ENCODE results near the gene HIC1. TPM values are rescaled to one million over a fixed set of nuclear protein-coding genes. Genes with fewer than 3 reads are reported as not detected.

The HIC1 gene
- polyA plus RNA-seq, 3 donors = 0.13 to 14.2 (median 0.30) TPM

DNA sequence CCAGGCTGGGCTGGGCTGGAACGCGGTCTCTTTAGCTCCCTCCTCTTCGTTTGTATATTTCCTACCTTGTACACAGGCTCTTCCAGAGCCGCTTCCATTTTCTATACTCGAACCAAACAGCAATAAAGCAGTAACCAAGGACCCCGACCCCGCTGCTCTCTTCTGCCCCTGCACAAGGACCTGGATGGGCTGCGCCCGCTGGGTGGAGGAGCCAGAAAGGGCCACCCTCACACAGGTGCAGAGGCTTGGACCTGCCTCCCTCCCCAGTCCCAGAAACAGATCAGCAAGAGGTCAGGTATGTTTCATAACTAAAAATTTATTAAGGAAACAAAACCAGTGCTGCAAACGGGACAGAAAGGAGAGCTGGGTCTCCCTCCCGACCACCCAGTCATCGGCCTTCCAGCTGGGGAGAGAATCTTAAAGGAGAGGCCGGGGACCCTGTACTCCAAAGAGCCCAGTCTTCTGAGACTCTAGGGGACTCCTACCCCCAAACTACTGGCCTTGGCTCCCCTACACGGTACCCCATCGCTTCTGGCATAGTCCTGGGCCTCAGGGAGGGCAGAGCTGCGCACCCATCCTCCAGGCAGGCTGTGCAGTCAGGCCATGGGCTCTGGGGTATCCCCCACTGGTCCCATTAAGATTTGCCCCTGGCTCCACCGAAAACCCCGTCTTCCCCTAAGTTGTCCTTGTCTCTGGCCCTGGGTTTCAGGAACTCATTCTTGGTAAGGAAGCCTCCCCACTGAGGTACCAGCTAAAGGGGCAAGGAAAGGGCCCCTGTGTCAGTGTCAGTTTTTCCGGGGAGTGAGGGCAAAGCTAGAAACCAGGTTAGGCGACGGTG lies 4.9 kb downstream of the HIC1 start:
- Histone ChIP-seq H3K79me2 (ENCODE audit: insufficient read depth, low read length) (no peaks in the 10 kb centered on the region), H3K27ac (ENCODE audit: low read depth in 1 of 2, low read length in 2 of 2) (peak overlapping the region in 1 of 2 donors; percentile 67), H2AFZ (ENCODE audit: insufficient read depth, low read depth, low read length, poor library complexity, severe bottlenecking) (no peak overlapping the region), H3K4me1 (ENCODE audit: control insufficient read depth in 1 of 2, insufficient read depth in 2 of 2, low read length in 2 of 2) (peaks cover 33 to 59% of the 10 kb centered on the region in 2 donors), H3K9me3 (replicated peaks in 1 of 2; ENCODE audit: control insufficient read depth in 1 of 2, insufficient read depth in 1 of 2, low read length in 2 of 2) (peaks cover 0 to 3% of the 10 kb centered on the region in 2 donors), H3K9ac (ENCODE audit: insufficient read depth, low read length, poor library complexity, severe bottlenecking) (peak overlapping the region; percentile 53), H3K36me3 (replicated peaks in 1 of 2; ENCODE audit: control insufficient read depth in 1 of 2, insufficient read depth in 2 of 2, low read length in 2 of 2) (peaks cover 9 to 32% of the 10 kb centered on the region in 2 donors), H3K4me2 (replicated peaks; ENCODE audit: extremely low read depth, low read length, poor library complexity, severe bottlenecking) (peak overlapping the region; percentile 85), H3K27me3 (ENCODE audit: control insufficient read depth in 2 of 2, insufficient read depth in 2 of 2, low read length in 2 of 2) (peaks cover 10 to 23% of the 10 kb centered on the region in 2 donors), H4K20me1 (ENCODE audit: insufficient read depth, low read length) (peaks cover 8% of the 10 kb centered on the region), H3K4me3 (replicated peaks in 1 of 3; ENCODE audit: low read depth in 2 of 3, low read length in 3 of 3) (peak overlapping the region; percentile 16 to 76 (median 47))
- peak overlapping the region; percentile 80 to 90 for H3K4me3 Mint-ChIP-seq
- 48% methylated on average over 17 of the region's 21 CpGs for WGBS (ENCODE audit: insufficient coverage)
- peak overlapping the region in 6 of 7 donors; percentile 40 to 78 (median 70) for H3K27ac Mint-ChIP-seq
- H3K4me1 Mint-ChIP-seq = peaks cover 29% of the 10 kb centered on the region
- TF ChIP-seq, protein P1, sequence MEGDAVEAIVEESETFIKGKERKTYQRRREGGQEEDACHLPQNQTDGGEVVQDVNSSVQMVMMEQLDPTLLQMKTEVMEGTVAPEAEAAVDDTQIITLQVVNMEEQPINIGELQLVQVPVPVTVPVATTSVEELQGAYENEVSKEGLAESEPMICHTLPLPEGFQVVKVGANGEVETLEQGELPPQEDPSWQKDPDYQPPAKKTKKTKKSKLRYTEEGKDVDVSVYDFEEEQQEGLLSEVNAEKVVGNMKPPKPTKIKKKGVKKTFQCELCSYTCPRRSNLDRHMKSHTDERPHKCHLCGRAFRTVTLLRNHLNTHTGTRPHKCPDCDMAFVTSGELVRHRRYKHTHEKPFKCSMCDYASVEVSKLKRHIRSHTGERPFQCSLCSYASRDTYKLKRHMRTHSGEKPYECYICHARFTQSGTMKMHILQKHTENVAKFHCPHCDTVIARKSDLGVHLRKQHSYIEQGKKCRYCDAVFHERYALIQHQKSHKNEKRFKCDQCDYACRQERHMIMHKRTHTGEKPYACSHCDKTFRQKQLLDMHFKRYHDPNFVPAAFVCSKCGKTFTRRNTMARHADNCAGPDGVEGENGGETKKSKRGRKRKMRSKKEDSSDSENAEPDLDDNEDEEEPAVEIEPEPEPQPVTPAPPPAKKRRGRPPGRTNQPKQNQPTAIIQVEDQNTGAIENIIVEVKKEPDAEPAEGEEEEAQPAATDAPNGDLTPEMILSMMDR (IDR thresholded peaks at IDR 0.05) = no peak
- peaks cover 0 to 2% (median 0%) of the 10 kb centered on the region in 7 donors for H3K9me3 Mint-ChIP-seq
- H3K27me3 Mint-ChIP-seq (ENCODE audit: low read depth in 3 of 3) = peaks cover 15 to 56% (median 23%) of the 10 kb centered on the region in 3 donors
- intact Hi-C loops (cut with micrococcal nuclease) = loop anchor here (2.0 to 10.0 kb wide), 4 partner anchors 27 to 98 kb away; no protein-coding TSS in a partner anchor
- peaks cover 41 to 45% of the 10 kb centered on the region in 2 donors for H3K36me3 Mint-ChIP-seq
- DNase-seq = no peak

DNA sequence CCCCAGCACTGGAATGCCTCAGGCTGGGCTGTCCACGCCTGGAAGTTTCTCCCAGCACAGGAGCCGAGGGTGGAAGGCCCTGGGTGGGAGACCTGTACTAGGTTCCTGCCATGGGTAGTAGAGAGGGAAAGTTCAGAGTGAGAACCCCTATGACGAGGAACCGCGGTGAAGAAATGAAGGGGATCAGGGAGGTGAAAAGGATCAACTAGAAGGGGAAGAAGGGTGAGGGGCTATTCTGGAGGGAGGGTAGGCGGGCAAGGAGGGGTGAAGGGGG lies 5.4 kb downstream of the HIC1 start:
- H3K36me3 Mint-ChIP-seq = peaks cover 44 to 50% of the 10 kb centered on the region in 2 donors
- Histone ChIP-seq H3K79me2 (ENCODE audit: insufficient read depth, low read length) (no peaks in the 10 kb centered on the region), H3K4me1 (ENCODE audit: control insufficient read depth in 1 of 2, insufficient read depth in 2 of 2, low read length in 2 of 2) (peaks cover 31 to 53% of the 10 kb centered on the region in 2 donors), H4K20me1 (ENCODE audit: insufficient read depth, low read length) (peaks cover 7% of the 10 kb centered on the region), H3K27me3 (ENCODE audit: control insufficient read depth in 2 of 2, insufficient read depth in 2 of 2, low read length in 2 of 2) (peaks cover 8 to 20% of the 10 kb centered on the region in 2 donors), H3K27ac (ENCODE audit: low read depth in 1 of 2, low read length in 2 of 2) (no peak overlapping the region), H2AFZ (ENCODE audit: insufficient read depth, low read depth, low read length, poor library complexity, severe bottlenecking) (no peak overlapping the region), H3K36me3 (replicated peaks in 1 of 2; ENCODE audit: control insufficient read depth in 1 of 2, insufficient read depth in 2 of 2, low read length in 2 of 2) (peaks cover 11 to 37% of the 10 kb centered on the region in 2 donors), H3K4me3 (replicated peaks in 1 of 3; ENCODE audit: low read depth in 2 of 3, low read length in 3 of 3) (no peak overlapping the region), H3K4me2 (replicated peaks; ENCODE audit: extremely low read depth, low read length, poor library complexity, severe bottlenecking) (no peak overlapping the region), H3K9ac (ENCODE audit: insufficient read depth, low read length, poor library complexity, severe bottlenecking) (no peak overlapping the region), H3K9me3 (replicated peaks in 1 of 2; ENCODE audit: control insufficient read depth in 1 of 2, insufficient read depth in 1 of 2, low read length in 2 of 2) (peaks cover 0 to 3% of the 10 kb centered on the region in 2 donors)
- peak overlapping the region; percentile 80 to 90 for H3K4me3 Mint-ChIP-seq
- TF ChIP-seq, protein P1 (IDR thresholded peaks at IDR 0.05) = no peak
- 86% methylated on average over 5 of the region's 6 CpGs for WGBS (ENCODE audit: insufficient coverage)
- H3K27me3 Mint-ChIP-seq (ENCODE audit: low read depth in 3 of 3) = peaks cover 15 to 51% (median 21%) of the 10 kb centered on the region in 3 donors
- peaks cover 0 to 2% (median 0%) of the 10 kb centered on the region in 7 donors for H3K9me3 Mint-ChIP-seq
- H3K27ac Mint-ChIP-seq = peak overlapping the region in 1 of 7 donors; percentile 72
- intact Hi-C loops (cut with micrococcal nuclease) = no loop called here
- H3K4me1 Mint-ChIP-seq = peaks cover 33% of the 10 kb centered on the region
- DNase-seq = no peak
